H1 (cell line): Measurements from ENCODE around the gene HHIP. TPM values are rescaled to one million over a fixed set of nuclear protein-coding genes. Genes with fewer than 3 reads are reported as not detected.

Experiments
- CTCF ChIA-PET: fragments of 300-600 bp; sonication (Branson Sonifier 250); formaldehyde crosslinking; loops from one replicate; lab custom pipeline; 2021; ENCODE audit not compliant: partially characterized antibody; lab: Charles Lee
- POLR2A ChIA-PET: fragments of 300-600 bp; sonication (Branson Sonifier 250); formaldehyde crosslinking; loops from one replicate; lab custom pipeline; 2021; ENCODE audit warnings: inconsistent platforms; ENCODE audit not compliant: partially characterized antibody; lab: Charles Lee
- DNase-seq, 2 experiments: peaks; one replicate each; pipeline versions ENCODE4 v3.0.0 to v3.0.0-alpha.2; 2010 to 2022; ENCODE audit warnings: low spot score in 2 of 2, low read depth in 1 of 2, mixed read lengths in 1 of 2
- FAIRE-seq: peaks from 2 replicates; lab custom pipeline; 2011; peaks lifted over from hg19 to GRCh38; lab: Jason Lieb, UNC
- H2AFZ ChIP-seq: 2 replicates; pipeline ENCODE4 v1.8.1; 2012; ENCODE audit warnings: low read length, inconsistent platforms
- H2AK5ac ChIP-seq: 2 replicates; pipeline ENCODE4 v1.6.1; 2013; ENCODE audit warnings: low read depth, low read length
- H2BK120ac ChIP-seq: replicated peaks from 2 replicates; pipeline ENCODE3; 2013; ENCODE audit warnings: low read depth, low read length, inconsistent platforms
- H2BK12ac ChIP-seq: 2 replicates; pipeline ENCODE4 v1.6.1; 2013; ENCODE audit warnings: low read depth, low read length
- H2BK15ac ChIP-seq: 2 replicates; pipeline ENCODE4 v1.6.1; 2013; ENCODE audit warnings: low read length
- H2BK20ac ChIP-seq: 2 replicates; pipeline ENCODE4 v1.6.1; 2013; ENCODE audit warnings: low read length
- H2BK5ac ChIP-seq: 2 replicates; pipeline ENCODE4 v1.6.1; 2013; ENCODE audit warnings: low read depth, low read length
- H3K14ac ChIP-seq: 2 replicates; pipeline ENCODE4 v1.6.1; 2013; ENCODE audit warnings: inconsistent platforms; ENCODE audit not compliant: insufficient read length
- H3K18ac ChIP-seq: 2 replicates; pipeline ENCODE4 v1.6.1; 2013; ENCODE audit warnings: low read length; ENCODE audit errors: extremely low read depth
- H3K23ac ChIP-seq: 2 replicates; pipeline ENCODE4 v1.6.1; 2013; ENCODE audit warnings: inconsistent platforms; ENCODE audit not compliant: insufficient read length
- H3K23me2 ChIP-seq: 2 replicates; pipeline ENCODE4 v1.6.1; 2013; ENCODE audit warnings: low read depth, low read length
- H3K27ac ChIP-seq: 2 replicates; pipeline ENCODE4 v1.6.1; 2011; ENCODE audit warnings: low read depth, low read length, inconsistent platforms
- H3K27me3 ChIP-seq, 4 experiments: replicated peaks in 1 of 4; 1 replicate in 1 of 4; 2 replicates in 3 of 4; pipeline versions ENCODE4 v1.6.1 to v1.8.1; 2011 to 2013; ENCODE audit warnings: low read length in 3 of 4, mild to moderate bottlenecking in 3 of 4, inconsistent platforms in 2 of 4, mixed read lengths in 2 of 4, moderate library complexity in 1 of 4; ENCODE audit not compliant: control insufficient read depth in 3 of 4, insufficient read depth in 3 of 4; ENCODE audit errors: extremely low read depth in 1 of 4
- H3K36me3 ChIP-seq, 4 experiments: 2 replicates each; pipeline versions ENCODE4 v1.6.1 to v1.8.1; 2011 to 2013; ENCODE audit warnings: mild to moderate bottlenecking in 4 of 4, low read length in 3 of 4, moderate library complexity in 2 of 4, control low read depth in 1 of 4, inconsistent platforms in 1 of 4; ENCODE audit not compliant: insufficient read depth in 4 of 4, control insufficient read depth in 2 of 4
- H3K4ac ChIP-seq: replicated peaks from 2 replicates; pipeline ENCODE3; 2013; ENCODE audit warnings: low read length, low read depth, mixed read lengths, inconsistent platforms; ENCODE audit not compliant: insufficient read length
- H3K4me1 ChIP-seq, 4 experiments: replicated peaks in 1 of 4; 1 replicate in 1 of 4; 2 replicates in 3 of 4; pipeline versions ENCODE4 v1.6.1 to v1.8.1; 2011 to 2013; ENCODE audit warnings: low read length in 3 of 4, inconsistent platforms in 2 of 4, mixed read lengths in 1 of 4; ENCODE audit not compliant: insufficient read depth in 4 of 4, control insufficient read depth in 3 of 4
- H3K4me2 ChIP-seq, 2 experiments: 2 replicates each; pipeline versions ENCODE4 v1.6.1 to v1.8.1; 2011 to 2013; ENCODE audit warnings: low read depth in 2 of 2, low read length in 2 of 2, control low read depth in 1 of 2, inconsistent platforms in 1 of 2, mild to moderate bottlenecking in 1 of 2; ENCODE audit not compliant: insufficient read depth in 1 of 2
- H3K4me3 ChIP-seq, 4 experiments: fragments of 200-600, 300-600 bp in 1 of 4; sonication (generic), shearing (Covaris generic), sonication (Bioruptor Twin) in 1 of 4; 2 replicates each; pipeline versions ENCODE4 v1.5.1 to v1.8.1; 2011 to 2016; ENCODE audit warnings: low read length in 4 of 4, low read depth in 3 of 4, control low read depth in 2 of 4, inconsistent platforms in 2 of 4, mild to moderate bottlenecking in 2 of 4, mixed read lengths in 1 of 4, moderate library complexity in 1 of 4; ENCODE audit not compliant: insufficient read depth in 2 of 4; ENCODE audit errors: extremely low read depth in 1 of 4
- H3K56ac ChIP-seq: replicated peaks from 2 replicates; pipeline ENCODE3; 2013; ENCODE audit warnings: low read depth, mild to moderate bottlenecking, mixed read lengths, low read length, inconsistent platforms; ENCODE audit not compliant: insufficient read length
- H3K79me1 ChIP-seq: 2 replicates; pipeline ENCODE4 v1.6.1; 2013; ENCODE audit warnings: low read depth, low read length, control low read depth
- H3K79me2 ChIP-seq, 2 experiments: 2 replicates each; pipeline versions ENCODE4 v1.6.1 to v1.8.1; 2012 to 2013; ENCODE audit warnings: low read length in 2 of 2, mild to moderate bottlenecking in 2 of 2, inconsistent platforms in 1 of 2; ENCODE audit not compliant: insufficient read depth in 2 of 2, control insufficient read depth in 1 of 2
- H3K9ac ChIP-seq, 4 experiments: replicated peaks in 1 of 4; 1 replicate in 1 of 4; 2 replicates in 3 of 4; pipeline versions ENCODE4 v1.6.1 to v1.8.1; 2011 to 2013; ENCODE audit warnings: low read depth in 3 of 4, low read length in 3 of 4, control low read depth in 2 of 4, mild to moderate bottlenecking in 2 of 4, moderate library complexity in 2 of 4, inconsistent platforms in 1 of 4; ENCODE audit errors: extremely low read depth in 1 of 4
- H3K9me3 ChIP-seq, 2 experiments: 2 replicates each; pipeline versions ENCODE4 v1.6.1 to v1.8.1; 2012 to 2013; ENCODE audit warnings: mild to moderate bottlenecking in 2 of 2, moderate library complexity in 2 of 2, control low read depth in 1 of 2, inconsistent platforms in 1 of 2, low read depth in 1 of 2, low read length in 1 of 2, mixed read lengths in 1 of 2; ENCODE audit not compliant: insufficient read depth in 2 of 2
- H4K20me1 ChIP-seq, 2 experiments: replicated peaks in 1 of 2; 2 replicates each; pipeline versions ENCODE3 to v1.8.1; 2011 to 2013; ENCODE audit warnings: inconsistent platforms in 2 of 2, low read length in 2 of 2, mild to moderate bottlenecking in 1 of 2; ENCODE audit not compliant: insufficient read depth in 2 of 2, control insufficient read depth in 1 of 2
- H4K5ac ChIP-seq: 2 replicates; pipeline ENCODE4 v1.6.1; 2013; ENCODE audit warnings: low read length, low read depth, mixed read lengths, inconsistent platforms; ENCODE audit not compliant: insufficient read length
- H4K8ac ChIP-seq: 2 replicates; pipeline ENCODE4 v1.8.0; 2013; ENCODE audit warnings: mild to moderate bottlenecking, moderate library complexity, low read length, inconsistent platforms; ENCODE audit not compliant: insufficient read depth; ENCODE audit errors: extremely low read depth
- H4K91ac ChIP-seq: replicated peaks from 2 replicates; pipeline ENCODE3; 2013; ENCODE audit warnings: low read length, mixed read lengths, inconsistent platforms; ENCODE audit not compliant: insufficient read length
- ASH2L ChIP-seq: fragments of 200-600, 300-600 bp; sonication (generic); IDR thresholded peaks from one replicate; pipeline ENCODE4 v1.7.1; 2017; ENCODE audit warnings: low read length
- CBX5 ChIP-seq: fragments of 300-800, 300-1000 bp; sonication (generic); IDR thresholded peaks from 2 replicates; pipeline ENCODE4 v1.7.1; 2016; ENCODE audit warnings: antibody characterized with exemption, low read length, low read depth
- CHD1 ChIP-seq: IDR thresholded peaks from 2 replicates; pipeline ENCODE4 v1.6.1; 2012; ENCODE audit warnings: low read depth, low read length, improper control_type of control experiment
- E2F6 ChIP-seq: IDR thresholded peaks from 2 replicates; pipeline ENCODE4 v1.6.1; 2012; ENCODE audit warnings: inconsistent platforms
- GABPA ChIP-seq: IDR thresholded peaks from 2 replicates; pipeline ENCODE4 v1.6.1; 2011; ENCODE audit warnings: mild to moderate bottlenecking, low read length, moderate library complexity, borderline replicate concordance; ENCODE audit not compliant: insufficient read depth
- MAX ChIP-seq: IDR thresholded peaks from 2 replicates; pipeline ENCODE4 v1.6.1; 2012; ENCODE audit warnings: inconsistent platforms
- PHF8 ChIP-seq: fragments of 200-600 bp; sonication (generic); conservative IDR thresholded peaks from 2 replicates; pipeline ENCODE4 v1.7.1; 2012; ENCODE audit warnings: low read depth, mild to moderate bottlenecking, inconsistent platforms, low read length, moderate library complexity
- POLR2A ChIP-seq, 2 experiments: IDR thresholded peaks; 1 replicate in 1 of 2; 2 replicates in 1 of 2; pipeline ENCODE4 v1.6.1; 2011; ENCODE audit warnings: low read depth in 2 of 2, low read length in 2 of 2, mild to moderate bottlenecking in 2 of 2; ENCODE audit errors: control extremely low read depth in 1 of 2
- RBBP5 ChIP-seq: IDR thresholded peaks from 2 replicates; pipeline ENCODE4 v1.7.1; 2012; ENCODE audit warnings: low read depth, mild to moderate bottlenecking, inconsistent platforms, low read length, moderate library complexity, borderline replicate concordance
- RFX5 ChIP-seq: IDR thresholded peaks from 2 replicates; pipeline ENCODE4 v1.6.1; 2011; ENCODE audit warnings: low read depth, low read length, improper control_type of control experiment, borderline replicate concordance
- RNF2 ChIP-seq: fragments of 200-900, 300-1000 bp; sonication (generic); IDR thresholded peaks from 2 replicates; pipeline ENCODE4 v1.7.1; 2016; ENCODE audit warnings: borderline replicate concordance, low read depth, mild to moderate bottlenecking, antibody characterized with exemption, low read length; ENCODE audit not compliant: poor library complexity, severe bottlenecking; ENCODE audit errors: missing control alignments
- SIN3A ChIP-seq, 2 experiments: IDR thresholded peaks in 1 of 2; conservative IDR thresholded peaks in 1 of 2; 2 replicates each; pipeline ENCODE4 v1.6.1; 2011 to 2012; ENCODE audit warnings: low read length in 2 of 2, improper control_type of control experiment in 1 of 2, low read depth in 1 of 2, mild to moderate bottlenecking in 1 of 2
- SP4 ChIP-seq: IDR thresholded peaks from 2 replicates; pipeline ENCODE4 v1.6.1; 2012; ENCODE audit warnings: low read length, inconsistent platforms
- TBP ChIP-seq: IDR thresholded peaks from 2 replicates; pipeline ENCODE4 v1.6.1; 2011; ENCODE audit warnings: low read depth, low read length, improper control_type of control experiment
- WGBS, 2 experiments: shearing (Covaris generic) in 1 of 2; methylation state at CpG; one replicate each; pipeline versions ENCODE4 v1.1.6 to v1.1.7; 2013 to 2015; ENCODE audit warnings: low lambda C conversion rate in 2 of 2, mixed read lengths in 2 of 2, inconsistent platforms in 1 of 2, low coverage in 1 of 2, missing lambda C conversion rate in 1 of 2; ENCODE audit not compliant: insufficient replicate concordance in 2 of 2, insufficient coverage in 1 of 2, insufficient read length in 1 of 2; ENCODE audit errors: extremely low coverage in 1 of 2, missing lambda C conversion rate in 1 of 2; 5-methylcytosine and 5-hydroxymethylcytosine counted together
- polyA plus RNA-seq, 7 experiments: library from polyadenylated mRNA; depleted of rRNA in 3 of 7; stranded (reverse) in 5 of 7; unstranded in 2 of 7; fragments of >200 nt in 5 of 7; fragments of 200-250 nt in 2 of 7; gene quantifications; 1 replicate in 5 of 7; 2 replicates in 1 of 7; 4 replicates in 1 of 7; pipeline versions ENCODE4 v1.2.1 to v1.2.3, GENCODE V29; 2011 to 2013; ENCODE audit warnings: missing spikeins in 2 of 7, mixed read lengths in 2 of 7
- total RNA-seq: library from RNA; stranded (reverse); fragmentation: NEBNext Ultra II Directional; extraction: Animal tissue kit (Norgen Biotek cat#: 25700); gene quantifications from 2 replicates; pipeline ENCODE4 v1.2.1, GENCODE V29; 2021

HHIP gene
- total and polyA plus RNA-seq, 2 of the 8 experiments (the other 6 are each of a cell fraction or from before 2014, with no cell fraction given) = 0.05 to 1.3 TPM

GRCh38 chr4:144683516-144683915 lies 37.6 kb downstream of the HHIP start:
- no peaks in the 10 kb centered on the region for H3K9me3 ChIP-seq
- no peak overlapping the region for H4K5ac ChIP-seq
- ChIA-PET POLR2A (no interaction called here), CTCF (interaction anchor here (0.6 kb wide), 1 partner anchor 456 kb away, joined by 3 read pairs; no protein-coding TSS in a partner anchor)
- no peaks in the 10 kb centered on the region for H4K20me1 ChIP-seq
- H3K18ac ChIP-seq = no peak overlapping the region
- FAIRE-seq (no peak), DNase-seq (no peak)
- H2BK15ac ChIP-seq = no peak overlapping the region
- no peaks in the 10 kb centered on the region for H3K79me1 ChIP-seq
- H2BK12ac ChIP-seq = no peak overlapping the region
- peaks cover 0 to 2% (median under 1%) of the 10 kb centered on the region in 4 experiments; a peak in 2 of 7 replicates for H3K4me1 ChIP-seq
- H2AFZ ChIP-seq = no peak overlapping the region
- H4K8ac ChIP-seq = no peak overlapping the region
- H3K9ac ChIP-seq = no peak overlapping the region
- no peak overlapping the region for H3K27ac ChIP-seq
- H2BK120ac ChIP-seq = no peak overlapping the region
- H2BK20ac ChIP-seq = no peak overlapping the region
- no peaks in the 10 kb centered on the region for H3K79me2 ChIP-seq
- H3K27me3 ChIP-seq = no peaks in the 10 kb centered on the region
- H2BK5ac ChIP-seq = no peak overlapping the region
- H3K4me3 ChIP-seq = no peak overlapping the region
- WGBS, 2 experiments = 88% methylated on average over 8 of the region's 8 CpGs; no CpG with 5 or more reads in 1 of the 2 experiments
- H3K23me2 ChIP-seq = no peaks in the 10 kb centered on the region
- H3K23ac ChIP-seq = no peak overlapping the region
- H3K14ac ChIP-seq = no peak overlapping the region
- H3K4me2 ChIP-seq = no peak overlapping the region
- H3K4ac ChIP-seq = no peak overlapping the region
- H4K91ac ChIP-seq = no peak overlapping the region
- H2AK5ac ChIP-seq = no peak overlapping the region
- no peaks in the 10 kb centered on the region for H3K36me3 ChIP-seq
- H3K56ac ChIP-seq = no peak overlapping the region
- TF ChIP-seq GABPA = no peak
- TF ChIP-seq CHD1 = no peak
- no peak for TF ChIP-seq PHF8
- no peak for TF ChIP-seq SP4
- no peak for TF ChIP-seq MAX
- no peak for TF ChIP-seq SIN3A (conservative IDR thresholded peaks at IDR 0.05 in 1 of 2, IDR thresholded peaks at IDR 0.05 in 1 of 2; ENCODE audit: low read depth in 1 of 2, low read length in 2 of 2)
- no peak for TF ChIP-seq E2F6
- TF ChIP-seq ASH2L = no peak
- no peak for TF ChIP-seq RNF2
- no peak for TF ChIP-seq POLR2A (IDR thresholded peaks at IDR 0.05; ENCODE audit: control extremely low read depth in 1 of 2, low read depth in 2 of 2, low read length in 2 of 2)
- TF ChIP-seq CBX5 = no peak
- no peak for TF ChIP-seq RFX5
- TF ChIP-seq TBP = no peak
- TF ChIP-seq RBBP5 = no peak
